HCT116 (cell line): ENCODE measurements around the gene OSGEPL1. TPM values are rescaled to one million over a fixed set of nuclear protein-coding genes. Genes with fewer than 3 reads are reported as not detected.

Experiments used
- ATAC-seq: fragments of 200-7000 bp; cut with Tn5 transposase; 2 replicates; pipeline ENCODE4 v1.9.1; 2020; ENCODE audit warnings: mild to moderate bottlenecking, moderate library complexity
- BruUV-seq: library from RNA; stranded (reverse); fragments of 400-500 nt; replicated peaks from 2 replicates; lab custom pipeline; 2021; lab: Mats Ljungman, UMichigan
- CTCF ChIA-PET: fragments of 300-600 bp; sonication (Branson Sonifier 250); formaldehyde crosslinking; loops from one replicate; lab custom pipeline; 2021; ENCODE audit warnings: antibody characterized with exemption; lab: Charles Lee
- POLR2A ChIA-PET: fragments of 300-600, 350-600 bp; sonication (Branson Sonifier 250); formaldehyde crosslinking; loops from one replicate; lab custom pipeline; 2021; ENCODE audit warnings: antibody characterized with exemption; lab: Charles Lee
- RAD21 ChIA-PET, 2 experiments: fragments of 300-600 bp; sonication (Branson Sonifier 250); formaldehyde crosslinking; loops; one replicate each; lab custom pipeline; 2023; ENCODE audit warnings: low total read pairs in 2 of 2; ENCODE audit not compliant: uncharacterized antibody in 2 of 2, unreplicated experiment in 2 of 2, low non-redundant PET in 1 of 2; lab: Charles Lee
- DNase-seq: peaks from one replicate; pipeline ENCODE4 v3.0.0-alpha.2; 2010; ENCODE audit warnings: low read depth, low spot score
- H2AFZ ChIP-seq: fragments of 200-600 bp; shearing (Covaris generic), sonication (generic); 2 replicates; pipeline ENCODE4 v1.6.1; 2017; ENCODE audit warnings: low read depth, mixed run types, mixed read lengths, antibody characterized with exemption, low read length; ENCODE audit not compliant: poor library complexity, severe bottlenecking
- H3K27ac ChIP-seq: 2 replicates; pipeline ENCODE4 v1.5.1; 2012; ENCODE audit warnings: low read depth, low read length
- H3K27me3 ChIP-seq: fragments of 200-600 bp; sonication (generic); 2 replicates; pipeline ENCODE4 v1.6.1; 2016; ENCODE audit warnings: mixed run types, low read length, mixed read lengths; ENCODE audit not compliant: insufficient read depth
- H3K36me3 ChIP-seq, 2 experiments: fragments of 200-500 bp in 1 of 2; fragments of 200-600 bp in 1 of 2; sonication (Bioruptor generic) in 1 of 2; sonication (generic) in 1 of 2; 2 replicates each; pipeline versions ENCODE4 v1.5.1 to v1.6.1; 2014 to 2016; ENCODE audit warnings: low read length in 2 of 2, inconsistent platforms in 1 of 2, mixed read lengths in 1 of 2, mixed run types in 1 of 2; ENCODE audit not compliant: insufficient read depth in 2 of 2, control insufficient read depth in 1 of 2
- H3K4me1 ChIP-seq, 2 experiments: fragments of 200-600 bp in 1 of 2; sonication (generic) in 1 of 2; 2 replicates each; pipeline versions ENCODE4 v1.5.1 to v1.6.1; 2012 to 2017; ENCODE audit warnings: low read length in 2 of 2, inconsistent platforms in 1 of 2, mild to moderate bottlenecking in 1 of 2, mixed read lengths in 1 of 2, mixed run types in 1 of 2, moderate library complexity in 1 of 2; ENCODE audit not compliant: insufficient read depth in 2 of 2, control insufficient read depth in 1 of 2
- H3K4me2 ChIP-seq: fragments of 200-600 bp; sonication (generic); 2 replicates; pipeline ENCODE4 v1.6.1; 2017; ENCODE audit warnings: mixed run types, low read length, mixed read lengths
- H3K4me3 ChIP-seq, 2 experiments: fragments of 200-600 bp in 1 of 2; sonication (generic) in 1 of 2; replicated peaks in 1 of 2; 2 replicates each; pipeline ENCODE4 v1.5.1; 2011 to 2016; ENCODE audit warnings: low read length in 2 of 2, control low read depth in 1 of 2, low read depth in 1 of 2, mild to moderate bottlenecking in 1 of 2, mixed read lengths in 1 of 2, mixed run types in 1 of 2
- H3K79me2 ChIP-seq: fragments of 200-600 bp; sonication (generic); 2 replicates; pipeline ENCODE4 v1.6.1; 2017; ENCODE audit warnings: mild to moderate bottlenecking, mixed run types, low read length, moderate library complexity, mixed read lengths; ENCODE audit not compliant: insufficient read depth
- H3K9ac ChIP-seq: fragments of 200-600 bp; sonication (generic); 2 replicates; pipeline ENCODE4 v1.6.1; 2016; ENCODE audit warnings: low read length, mixed read lengths
- H3K9me2 ChIP-seq: fragments of 200-600 bp; sonication (generic), shearing (Covaris generic); 2 replicates; pipeline ENCODE4 v1.6.1; 2017; ENCODE audit warnings: mixed run types, mild to moderate bottlenecking, moderate library complexity; ENCODE audit not compliant: insufficient read depth
- H3K9me3 ChIP-seq, 2 experiments: fragments of 200-500 bp in 1 of 2; fragments of 200-600 bp in 1 of 2; sonication (Bioruptor generic) in 1 of 2; sonication (generic) in 1 of 2; 2 replicates each; pipeline ENCODE4 v1.6.1; 2014 to 2017; ENCODE audit warnings: low read length in 2 of 2, mixed read lengths in 2 of 2, inconsistent platforms in 1 of 2, low read depth in 1 of 2, mild to moderate bottlenecking in 1 of 2, mixed run types in 1 of 2, moderate library complexity in 1 of 2; ENCODE audit not compliant: control insufficient read depth in 1 of 2, insufficient read depth in 1 of 2
- H4K20me1 ChIP-seq: fragments of 200-600 bp; sonication (generic), shearing (Covaris generic); 2 replicates; pipeline ENCODE4 v1.6.1; 2017; ENCODE audit warnings: mixed run types, mild to moderate bottlenecking, moderate library complexity; ENCODE audit not compliant: insufficient read depth
- CBX3 ChIP-seq: IDR thresholded peaks from 2 replicates; pipeline ENCODE4 v1.6.1; 2012; ENCODE audit warnings: low read depth
- CEBPB ChIP-seq: IDR thresholded peaks from 2 replicates; pipeline ENCODE4 v1.6.1; 2012; ENCODE audit warnings: low read depth
- ELF1 ChIP-seq: IDR thresholded peaks from 2 replicates; pipeline ENCODE4 v1.6.1; 2012; ENCODE audit warnings: low read depth, borderline replicate concordance
- EZH2 ChIP-seq: fragments of 200-600 bp; sonication (generic); IDR thresholded peaks from 2 replicates; pipeline ENCODE4 v1.6.1; 2017; ENCODE audit warnings: antibody characterized with exemption, mixed run types
- EZH2phosphoT487 ChIP-seq: fragments of 200-600 bp; IDR thresholded peaks from 2 replicates; pipeline ENCODE4 v1.6.1; 2018; ENCODE audit warnings: antibody characterized with exemption, borderline replicate concordance
- FOSL1 ChIP-seq: IDR thresholded peaks from 2 replicates; pipeline ENCODE4 v1.6.1; 2012; ENCODE audit warnings: low read depth
- JUND ChIP-seq: IDR thresholded peaks from 2 replicates; pipeline ENCODE4 v1.6.1; 2012
- POLR2A ChIP-seq: IDR thresholded peaks from 2 replicates; pipeline ENCODE4 v1.7.0; 2011; ENCODE audit warnings: borderline replicate concordance; ENCODE audit not compliant: insufficient read depth, insufficient read length; ENCODE audit errors: extremely low read depth
- POLR2AphosphoS5 ChIP-seq: IDR thresholded peaks from 2 replicates; pipeline ENCODE4 v1.6.1; 2011; ENCODE audit warnings: mild to moderate bottlenecking, low read depth, low read length, moderate library complexity
- SIN3A ChIP-seq: IDR thresholded peaks from 2 replicates; pipeline ENCODE4 v1.6.1; 2012; ENCODE audit warnings: low read depth
- SP1 ChIP-seq: IDR thresholded peaks from 2 replicates; pipeline ENCODE4 v1.6.1; 2012; ENCODE audit warnings: low read depth
- SRF ChIP-seq: IDR thresholded peaks from 2 replicates; pipeline ENCODE4 v1.6.1; 2012; ENCODE audit warnings: low read depth
- TCF7L2 ChIP-seq: IDR thresholded peaks from 2 replicates; pipeline ENCODE4 v1.7.0; 2011; ENCODE audit warnings: borderline replicate concordance, inconsistent platforms; ENCODE audit not compliant: insufficient read depth, insufficient read length; ENCODE audit errors: extremely low read depth
- ZFX ChIP-seq: fragments of 450-650 bp; IDR thresholded peaks from 2 replicates; pipeline ENCODE4 v1.6.1; 2017
- intact Hi-C: fragments of 100-400 bp; cut with micrococcal nuclease; formaldehyde crosslinking; loops from 2 replicates; pipeline ENCODE4 v1.10.0; 2022
- total RNA-seq: library from RNA; stranded (reverse); gene quantifications from one replicate; pipeline ENCODE4 v1.2.1, GENCODE V29; 2021; ENCODE audit not compliant: unreplicated experiment
- TF ChIP-seq, protein P1 (sequence below): IDR thresholded peaks from 2 replicates; pipeline ENCODE4 v1.6.1; 2012; ENCODE audit warnings: low read depth
- TF ChIP-seq, protein P2 (sequence below): IDR thresholded peaks from 2 replicates; pipeline ENCODE4 v1.6.1; 2011; ENCODE audit warnings: mild to moderate bottlenecking, low read length, moderate library complexity; ENCODE audit not compliant: insufficient replicate concordance; ENCODE audit errors: extremely low read depth

Gene OSGEPL1
- total RNA-seq, 1 experiment from 2014 or later = 11.2 TPM

DNA sequence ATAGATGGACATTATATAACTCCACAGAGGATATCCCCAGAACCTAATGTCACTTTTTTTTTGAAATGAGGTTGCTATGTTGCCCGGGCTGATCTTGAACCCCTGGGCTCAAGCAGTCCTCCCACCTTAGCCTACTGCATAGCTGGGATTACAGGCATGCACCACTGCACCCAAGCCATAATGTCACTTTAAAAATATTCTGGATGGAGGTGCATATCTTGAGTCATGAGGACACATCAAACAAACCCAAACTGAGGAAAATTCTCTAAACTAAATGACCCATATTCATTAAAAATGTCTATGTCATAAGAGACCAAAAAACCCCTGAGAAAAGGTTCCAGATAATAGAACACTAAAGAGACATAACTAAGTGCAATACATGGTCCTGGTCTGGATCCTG, 36.3 kb downstream of the OSGEPL1 start (continued):
- TF ChIP-seq JUND (no peak), POLR2AphosphoS5 (no peak), ZFX (no peak), POLR2A (no peak)

DNA sequence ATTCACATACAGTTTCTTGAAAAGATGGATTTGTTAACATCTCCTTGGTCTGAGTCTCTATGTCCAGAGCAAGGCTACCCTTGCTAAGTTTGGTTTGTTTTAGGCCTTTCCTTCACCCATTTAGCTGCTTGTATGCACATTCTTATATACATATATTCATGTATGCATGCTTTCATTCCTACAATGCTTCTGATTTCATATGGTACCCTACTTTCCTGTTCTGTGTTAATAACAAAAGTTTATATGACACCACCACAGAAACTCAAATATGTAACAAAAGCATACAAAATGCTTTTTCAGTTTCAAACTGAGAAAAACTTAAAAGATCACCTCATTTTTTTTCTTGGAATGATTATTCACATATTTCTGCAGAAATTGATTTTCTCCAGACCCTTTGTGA, 39.4 kb downstream of the OSGEPL1 start:
- Histone ChIP-seq H3K79me2 (no peaks in the 10 kb centered on the region), H3K9me3 (no peaks in the 10 kb centered on the region), H3K4me3 (no peak overlapping the region), H3K27me3 (no peaks in the 10 kb centered on the region), H3K36me3 (no peaks in the 10 kb centered on the region), H3K9ac (no peak overlapping the region), H3K4me1 (no peaks in the 10 kb centered on the region), H3K27ac (no peak overlapping the region), H4K20me1 (no peaks in the 10 kb centered on the region), H3K4me2 (no peak overlapping the region), H2AFZ (no peak overlapping the region), H3K9me2 (no peaks in the 10 kb centered on the region)
- ChIA-PET RAD21 (no interaction called here), CTCF (no interaction called here), POLR2A (no interaction called here)
- no TSS peak for BruUV-seq
- TF ChIP-seq CEBPB (no peak), ZFX (no peak), ELF1 (no peak), CBX3 (no peak), EZH2phosphoT487 (no peak), EZH2 (no peak), SRF (no peak), TCF7L2 (no peak), SIN3A (no peak), SP1 (no peak), POLR2A (no peak), FOSL1 (no peak)
- TF ChIP-seq, protein P1, sequence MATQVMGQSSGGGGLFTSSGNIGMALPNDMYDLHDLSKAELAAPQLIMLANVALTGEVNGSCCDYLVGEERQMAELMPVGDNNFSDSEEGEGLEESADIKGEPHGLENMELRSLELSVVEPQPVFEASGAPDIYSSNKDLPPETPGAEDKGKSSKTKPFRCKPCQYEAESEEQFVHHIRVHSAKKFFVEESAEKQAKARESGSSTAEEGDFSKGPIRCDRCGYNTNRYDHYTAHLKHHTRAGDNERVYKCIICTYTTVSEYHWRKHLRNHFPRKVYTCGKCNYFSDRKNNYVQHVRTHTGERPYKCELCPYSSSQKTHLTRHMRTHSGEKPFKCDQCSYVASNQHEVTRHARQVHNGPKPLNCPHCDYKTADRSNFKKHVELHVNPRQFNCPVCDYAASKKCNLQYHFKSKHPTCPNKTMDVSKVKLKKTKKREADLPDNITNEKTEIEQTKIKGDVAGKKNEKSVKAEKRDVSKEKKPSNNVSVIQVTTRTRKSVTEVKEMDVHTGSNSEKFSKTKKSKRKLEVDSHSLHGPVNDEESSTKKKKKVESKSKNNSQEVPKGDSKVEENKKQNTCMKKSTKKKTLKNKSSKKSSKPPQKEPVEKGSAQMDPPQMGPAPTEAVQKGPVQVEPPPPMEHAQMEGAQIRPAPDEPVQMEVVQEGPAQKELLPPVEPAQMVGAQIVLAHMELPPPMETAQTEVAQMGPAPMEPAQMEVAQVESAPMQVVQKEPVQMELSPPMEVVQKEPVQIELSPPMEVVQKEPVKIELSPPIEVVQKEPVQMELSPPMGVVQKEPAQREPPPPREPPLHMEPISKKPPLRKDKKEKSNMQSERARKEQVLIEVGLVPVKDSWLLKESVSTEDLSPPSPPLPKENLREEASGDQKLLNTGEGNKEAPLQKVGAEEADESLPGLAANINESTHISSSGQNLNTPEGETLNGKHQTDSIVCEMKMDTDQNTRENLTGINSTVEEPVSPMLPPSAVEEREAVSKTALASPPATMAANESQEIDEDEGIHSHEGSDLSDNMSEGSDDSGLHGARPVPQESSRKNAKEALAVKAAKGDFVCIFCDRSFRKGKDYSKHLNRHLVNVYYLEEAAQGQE = no peak
- TF ChIP-seq, protein P2, sequence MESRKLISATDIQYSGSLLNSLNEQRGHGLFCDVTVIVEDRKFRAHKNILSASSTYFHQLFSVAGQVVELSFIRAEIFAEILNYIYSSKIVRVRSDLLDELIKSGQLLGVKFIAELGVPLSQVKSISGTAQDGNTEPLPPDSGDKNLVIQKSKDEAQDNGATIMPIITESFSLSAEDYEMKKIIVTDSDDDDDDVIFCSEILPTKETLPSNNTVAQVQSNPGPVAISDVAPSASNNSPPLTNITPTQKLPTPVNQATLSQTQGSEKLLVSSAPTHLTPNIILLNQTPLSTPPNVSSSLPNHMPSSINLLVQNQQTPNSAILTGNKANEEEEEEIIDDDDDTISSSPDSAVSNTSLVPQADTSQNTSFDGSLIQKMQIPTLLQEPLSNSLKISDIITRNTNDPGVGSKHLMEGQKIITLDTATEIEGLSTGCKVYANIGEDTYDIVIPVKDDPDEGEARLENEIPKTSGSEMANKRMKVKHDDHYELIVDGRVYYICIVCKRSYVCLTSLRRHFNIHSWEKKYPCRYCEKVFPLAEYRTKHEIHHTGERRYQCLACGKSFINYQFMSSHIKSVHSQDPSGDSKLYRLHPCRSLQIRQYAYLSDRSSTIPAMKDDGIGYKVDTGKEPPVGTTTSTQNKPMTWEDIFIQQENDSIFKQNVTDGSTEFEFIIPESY = no peak
- ATAC-seq (no peak), DNase-seq (no peak)
- intact Hi-C loops = no loop called here
